Immature natural killer cell (primary cell): ENCODE results near the gene ACACB. TPM values are rescaled to one million over a fixed set of nuclear protein-coding genes. Genes with fewer than 3 reads are reported as not detected.

ENCODE experiments used
- DNase-seq, 3 donors: peaks; one replicate each; pipeline ENCODE4 v3.0.0; 2022; ENCODE audit warnings: mixed read lengths in 1 of 3
- H3K27ac Mint-ChIP-seq, 6 donors: one replicate each; pipeline ENCODE4 v1.8.0; 2020; ENCODE audit warnings: mixed read lengths in 6 of 6, mild to moderate bottlenecking in 5 of 6, inconsistent platforms in 4 of 6, moderate library complexity in 3 of 6
- H3K27me3 Mint-ChIP-seq, 3 donors: one replicate each; pipeline ENCODE4 v1.8.0; 2020 to 2021; ENCODE audit warnings: low read depth in 3 of 3, mild to moderate bottlenecking in 3 of 3, mixed read lengths in 3 of 3, moderate library complexity in 3 of 3, inconsistent platforms in 1 of 3
- H3K36me3 Mint-ChIP-seq, 3 donors: one replicate each; pipeline ENCODE4 v1.8.0; 2020; ENCODE audit warnings: mixed read lengths in 3 of 3, inconsistent platforms in 2 of 3, mild to moderate bottlenecking in 2 of 3
- H3K4me1 Mint-ChIP-seq, 2 donors: one replicate each; pipeline ENCODE4 v1.8.0; 2020; ENCODE audit warnings: inconsistent platforms in 2 of 2, mild to moderate bottlenecking in 2 of 2, mixed read lengths in 2 of 2, moderate library complexity in 1 of 2
- H3K4me3 Mint-ChIP-seq, 5 donors: one replicate each; pipeline ENCODE4 v1.8.0; 2020; ENCODE audit warnings: mild to moderate bottlenecking in 5 of 5, mixed read lengths in 5 of 5, inconsistent platforms in 3 of 5, moderate library complexity in 3 of 5
- H3K9me3 Mint-ChIP-seq, 6 donors: one replicate each; pipeline ENCODE4 v1.8.0; 2020; ENCODE audit warnings: mild to moderate bottlenecking in 6 of 6, mixed read lengths in 6 of 6, inconsistent platforms in 4 of 6, moderate library complexity in 3 of 6
- polyA plus RNA-seq, 3 donors: library from polyadenylated mRNA; unstranded; fragments of 300-500 nt; fragmentation: Illumina TruSeq; gene quantifications; one replicate each; pipeline ENCODE4 v1.2.3, GENCODE V29; 2021

Gene ACACB
- polyA plus RNA-seq = 1 to 10 TPM in 2 of 3 donors, not detected in 1; 1.2 to 2.1 TPM

- Mint-ChIP-seq H3K27me3 (peaks cover 0 to 2% (median 0%) of the 10 kb centered on the region in 3 donors), H3K9me3 (no peaks in the 10 kb centered on the region), H3K36me3 (no peaks in the 10 kb centered on the region), H3K4me1 (peaks cover 1 to 10% of the 10 kb centered on the region in 2 donors), H3K27ac (no peak within 1 kb of the TSS), H3K4me3 (no peak within 1 kb of the TSS)
- no peak for DNase-seq
Measured at GRCh38 chr12:109115758-109116610, at the start of gene ACACB. Gene ACACB, plus strand, starts transcription at chr12:109116587. Its CDS starts 22,819 bp downstream, at chr12:109139406.

GRCh38 chr12:109069307-109070271 is 46.8 kb upstream of the ACACB start:
- peaks cover 26 to 55% (median 40%) of the 10 kb centered on the region in 3 donors for H3K36me3 Mint-ChIP-seq
- H3K4me3 Mint-ChIP-seq = no peak overlapping the region
- H3K4me1 Mint-ChIP-seq = no peaks in the 10 kb centered on the region
- DNase-seq = no peak
- H3K27me3 Mint-ChIP-seq = no peaks in the 10 kb centered on the region
- H3K27ac Mint-ChIP-seq = peak overlapping the region in 1 of 6 donors; percentile 12
- no peaks in the 10 kb centered on the region for H3K9me3 Mint-ChIP-seq

- peaks cover 0 to 6% (median 3%) of the 10 kb centered on the region in 6 donors for H3K9me3 Mint-ChIP-seq
- H3K27ac Mint-ChIP-seq = no peak overlapping the region
- no peak for DNase-seq
- peaks cover 47 to 81% (median 68%) of the 10 kb centered on the region in 3 donors for H3K36me3 Mint-ChIP-seq
- H3K4me1 Mint-ChIP-seq = no peaks in the 10 kb centered on the region
- H3K27me3 Mint-ChIP-seq = no peaks in the 10 kb centered on the region
- H3K4me3 Mint-ChIP-seq = no peak overlapping the region
Measured at GRCh38 chr12:109074866-109075265, 41.5 kb upstream of the ACACB start.

GRCh38 chr12:109082751-109083150 is 33.6 kb upstream of the ACACB start:
- no peak for DNase-seq
- no peaks in the 10 kb centered on the region for H3K4me1 Mint-ChIP-seq
- H3K4me3 Mint-ChIP-seq = no peak overlapping the region
- no peak overlapping the region for H3K27ac Mint-ChIP-seq
- H3K36me3 Mint-ChIP-seq = peaks cover 37 to 81% (median 45%) of the 10 kb centered on the region in 3 donors
- H3K27me3 Mint-ChIP-seq = peaks cover 0 to 3% (median 0%) of the 10 kb centered on the region in 3 donors
- H3K9me3 Mint-ChIP-seq = peaks cover 0 to 6% (median 3%) of the 10 kb centered on the region in 6 donors

GRCh38 chr12:109084425-109084824 is 32.0 kb upstream of the ACACB start:
- Mint-ChIP-seq H3K27me3 (peaks cover 0 to 3% (median 2%) of the 10 kb centered on the region in 3 donors), H3K27ac (no peak overlapping the region), H3K4me1 (no peaks in the 10 kb centered on the region), H3K4me3 (no peak overlapping the region), H3K9me3 (peaks cover 0 to 3% (median 0%) of the 10 kb centered on the region in 6 donors), H3K36me3 (peaks cover 26 to 74% (median 36%) of the 10 kb centered on the region in 3 donors)
- no peak for DNase-seq

GRCh38 chr12:109085590-109085989 is 30.8 kb upstream of the ACACB start:
- no peak overlapping the region for H3K4me3 Mint-ChIP-seq
- peaks cover 14 to 65% (median 27%) of the 10 kb centered on the region in 3 donors for H3K36me3 Mint-ChIP-seq
- H3K4me1 Mint-ChIP-seq = no peaks in the 10 kb centered on the region
- no peak for DNase-seq
- H3K27me3 Mint-ChIP-seq = peaks cover 0 to 3% (median 2%) of the 10 kb centered on the region in 3 donors
- no peaks in the 10 kb centered on the region for H3K9me3 Mint-ChIP-seq
- peak overlapping the region in 1 of 6 donors; percentile 39 for H3K27ac Mint-ChIP-seq

- no peak overlapping the region for H3K4me3 Mint-ChIP-seq
- no peak for DNase-seq
- peak overlapping the region in 2 of 6 donors; percentile 30 to 35 for H3K27ac Mint-ChIP-seq
- peaks cover 7% of the 10 kb centered on the region in 2 donors for H3K4me1 Mint-ChIP-seq
- H3K36me3 Mint-ChIP-seq = peaks cover 12 to 51% (median 14%) of the 10 kb centered on the region in 3 donors
- H3K9me3 Mint-ChIP-seq = no peaks in the 10 kb centered on the region
- peaks cover 0 to 2% (median 0%) of the 10 kb centered on the region in 3 donors for H3K27me3 Mint-ChIP-seq
Measured at GRCh38 chr12:109087250-109087649, 29.1 kb upstream of the ACACB start.

- Mint-ChIP-seq H3K27me3 (peaks cover 5 to 13% (median 7%) of the 10 kb centered on the region in 3 donors), H3K4me3 (no peak overlapping the region), H3K27ac (peak overlapping the region in 5 of 6 donors; percentile 22 to 72 (median 52)), H3K36me3 (peaks cover 7 to 37% (median 7%) of the 10 kb centered on the region in 3 donors), H3K4me1 (peaks cover 23% of the 10 kb centered on the region in 2 donors), H3K9me3 (no peaks in the 10 kb centered on the region)
- no peak for DNase-seq
Measured at GRCh38 chr12:109088818-109089217, 27.6 kb upstream of the ACACB start.

GRCh38 chr12:109089683-109090082 is 26.7 kb upstream of the ACACB start:
- peaks cover 24 to 31% of the 10 kb centered on the region in 2 donors for H3K4me1 Mint-ChIP-seq
- DNase-seq = no peak
- H3K27ac Mint-ChIP-seq = peak overlapping the region in 5 of 6 donors; percentile 22 to 80 (median 64)
- no peak overlapping the region for H3K4me3 Mint-ChIP-seq
- H3K9me3 Mint-ChIP-seq = no peaks in the 10 kb centered on the region
- H3K36me3 Mint-ChIP-seq = peaks cover 7 to 31% (median 7%) of the 10 kb centered on the region in 3 donors
- peaks cover 5 to 13% (median 8%) of the 10 kb centered on the region in 3 donors for H3K27me3 Mint-ChIP-seq

GRCh38 chr12:109092497-109093021 is 23.8 kb upstream of the ACACB start:
- Mint-ChIP-seq H3K4me1 (peaks cover 24 to 32% of the 10 kb centered on the region in 2 donors), H3K4me3 (peak overlapping the region; percentile 83 to 90 (median 89)), H3K36me3 (peaks cover 0 to 9% (median 0%) of the 10 kb centered on the region in 3 donors), H3K27me3 (peaks cover 5 to 13% (median 8%) of the 10 kb centered on the region in 3 donors), H3K9me3 (no peaks in the 10 kb centered on the region), H3K27ac (peak overlapping the region; percentile 94 to 98 (median 96))
- DNase-seq = no peak

GRCh38 chr12:109093022-109093918 is 23.1 kb upstream of the ACACB start, which contains the start of gene ALKBH2:
Gene ALKBH2, minus strand, starts transcription at chr12:109093472. Its CDS starts 686 bp downstream, at chr12:109092786.
- H3K4me1 Mint-ChIP-seq = peaks cover 26 to 39% of the 10 kb centered on the region in 2 donors

GRCh38 chr12:109097140-109097434 is 19.3 kb upstream of the ACACB start:
- H3K4me1 Mint-ChIP-seq = peaks cover 47 to 60% of the 10 kb centered on the region in 2 donors

More at GRCh38 chr12:109093022-109093918, 23.1 kb upstream of the ACACB start, which contains the start of gene ALKBH2:
- Mint-ChIP-seq H3K27me3 (peaks cover 9 to 16% (median 14%) of the 10 kb centered on the region in 3 donors), H3K4me3 (peak within 1 kb of the TSS; percentile 83 to 90 (median 89)), H3K36me3 (peaks cover 0 to 8% (median 0%) of the 10 kb centered on the region in 3 donors), H3K9me3 (no peaks in the 10 kb centered on the region), H3K27ac (peak within 1 kb of the TSS; percentile 94 to 98 (median 96))
- peak; percentile 96 to 97 (median 97) for DNase-seq

More at GRCh38 chr12:109097140-109097434, 19.3 kb upstream of the ACACB start:
- no peak for DNase-seq
- Mint-ChIP-seq H3K9me3 (no peaks in the 10 kb centered on the region), H3K27me3 (peaks cover 9 to 17% (median 15%) of the 10 kb centered on the region in 3 donors), H3K4me3 (peak overlapping the region in 4 of 5 donors; percentile 21 to 49 (median 38)), H3K36me3 (no peaks in the 10 kb centered on the region), H3K27ac (no peak overlapping the region)
